ENCODE results near the gene NR2F6.
A peak's percentile ranks its signal among the peaks of the same experiment; 100 is the strongest.

Gene NR2F6

DNA sequence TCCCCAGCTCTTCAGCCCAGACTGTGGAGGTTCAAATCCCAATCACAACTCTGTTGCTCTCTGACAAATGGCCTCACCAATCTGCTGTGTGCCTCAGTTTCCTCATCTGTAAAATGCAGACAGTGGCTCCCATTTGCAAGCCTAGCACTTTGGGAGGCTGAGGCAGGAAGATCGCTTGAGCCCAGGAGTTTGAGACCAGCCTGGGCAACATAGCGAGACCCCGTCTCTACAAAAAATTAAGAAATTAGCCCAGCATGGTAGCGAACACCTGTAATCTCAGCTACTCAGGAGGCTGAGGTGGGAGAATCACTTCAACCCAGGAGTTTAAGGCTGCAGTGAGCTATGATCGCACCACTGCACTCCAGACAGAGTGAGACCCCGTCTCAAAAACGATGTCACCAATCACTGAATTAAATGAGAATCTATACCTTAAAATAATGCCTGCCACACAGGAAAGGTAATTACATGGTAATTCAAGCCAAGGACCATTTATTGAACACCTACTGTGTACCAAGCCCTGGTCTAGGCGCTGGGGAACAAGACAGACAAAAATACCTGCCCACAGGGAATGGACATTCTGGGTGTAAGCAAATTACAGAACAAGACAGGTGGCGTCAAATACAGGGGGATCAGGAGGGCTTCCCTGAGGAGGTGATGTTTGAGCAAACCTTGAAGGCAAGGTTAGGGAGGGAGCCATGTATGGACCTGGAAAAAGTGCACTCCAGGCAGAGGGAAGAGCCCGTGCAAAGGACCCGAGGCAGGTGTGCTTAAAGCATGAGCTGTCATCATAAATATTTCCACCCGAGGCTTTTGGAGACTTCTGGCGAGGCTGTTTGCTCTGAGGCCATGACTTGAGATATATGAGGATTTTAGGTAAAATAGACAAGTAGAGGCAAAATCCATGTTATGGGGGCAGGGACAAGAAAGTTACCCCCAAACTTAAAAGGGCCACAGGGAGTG lies 7.7 kb downstream of the NR2F6 start:
- no peak for DNase-seq

DNA sequence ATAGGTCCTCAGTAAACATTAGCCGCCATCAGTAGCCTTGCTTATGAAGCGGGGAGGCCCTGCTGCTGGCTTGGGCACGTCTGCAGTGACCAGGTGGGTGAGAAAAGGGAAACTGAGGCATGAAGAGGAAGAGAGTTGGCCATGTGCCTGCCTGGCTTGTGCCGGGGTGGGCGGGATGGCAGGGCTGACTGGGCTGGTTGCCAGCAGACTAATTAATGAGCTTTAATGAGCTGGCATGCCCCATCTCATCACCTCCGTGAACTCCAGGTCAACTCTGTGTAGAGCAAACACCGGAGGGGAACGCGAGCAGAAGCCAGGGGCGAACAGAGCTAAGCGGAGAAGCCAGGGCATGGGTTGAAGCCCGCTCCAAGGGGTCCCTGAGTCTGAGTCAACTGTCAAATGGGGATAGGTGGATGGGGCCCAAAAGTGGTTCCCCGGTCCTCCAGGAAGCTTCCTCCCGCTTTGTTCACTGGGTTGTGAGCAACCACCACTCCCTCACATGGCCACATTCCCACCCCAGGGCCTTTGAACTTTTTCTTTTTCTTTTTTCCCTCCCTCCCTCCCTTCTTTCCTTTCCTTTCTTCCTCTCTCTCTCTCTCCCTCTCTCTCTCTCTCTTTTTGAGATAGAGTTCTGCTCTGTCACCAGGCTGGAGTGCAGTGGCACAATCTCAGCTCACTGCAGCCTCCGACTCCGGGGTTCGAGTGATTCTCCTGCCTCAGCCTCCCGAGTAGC lies 8.7 kb downstream of the NR2F6 start:
- no peak for DNase-seq

DNA sequence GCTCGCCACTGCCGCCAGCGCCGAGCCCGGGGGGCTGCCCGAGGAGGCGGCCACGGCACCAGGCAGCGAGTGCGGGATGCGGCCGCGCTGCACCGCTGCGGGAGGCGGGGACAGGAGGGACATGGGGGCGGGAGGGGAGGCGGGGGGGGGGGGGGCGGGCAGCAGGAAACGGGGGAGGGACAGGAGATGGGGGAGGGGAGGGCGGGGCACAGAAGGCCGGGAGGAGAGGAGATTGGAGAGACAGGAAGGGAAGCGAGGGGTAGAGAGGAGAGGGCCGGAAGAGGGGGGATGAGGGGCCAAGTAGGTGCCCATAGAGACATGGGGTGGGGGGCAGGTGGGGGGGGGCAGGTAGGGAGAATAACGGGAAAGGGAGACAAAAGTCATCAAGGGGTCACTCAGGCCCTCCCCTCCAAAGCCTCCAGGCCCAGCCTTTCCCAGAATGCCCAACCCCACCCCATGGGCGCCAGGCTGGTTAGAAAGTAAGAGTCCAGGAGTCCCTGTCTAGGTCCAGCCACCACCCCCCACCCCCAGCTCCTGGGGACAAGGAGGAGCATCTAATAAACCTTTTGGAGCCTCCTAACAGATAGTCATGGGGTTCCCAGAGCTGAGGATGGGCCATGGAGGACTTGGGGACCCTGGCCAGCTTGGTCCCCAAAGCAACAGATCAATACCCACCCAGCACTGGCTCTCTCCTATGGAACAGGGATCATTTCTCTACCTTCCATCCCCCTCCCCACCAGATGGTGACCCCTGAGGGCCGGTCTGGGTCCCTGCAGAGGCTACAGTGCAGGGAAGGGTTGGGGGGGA lies 9.5 kb downstream of the NR2F6 start:
- DNase-seq, result peak; percentile 66

DNA sequence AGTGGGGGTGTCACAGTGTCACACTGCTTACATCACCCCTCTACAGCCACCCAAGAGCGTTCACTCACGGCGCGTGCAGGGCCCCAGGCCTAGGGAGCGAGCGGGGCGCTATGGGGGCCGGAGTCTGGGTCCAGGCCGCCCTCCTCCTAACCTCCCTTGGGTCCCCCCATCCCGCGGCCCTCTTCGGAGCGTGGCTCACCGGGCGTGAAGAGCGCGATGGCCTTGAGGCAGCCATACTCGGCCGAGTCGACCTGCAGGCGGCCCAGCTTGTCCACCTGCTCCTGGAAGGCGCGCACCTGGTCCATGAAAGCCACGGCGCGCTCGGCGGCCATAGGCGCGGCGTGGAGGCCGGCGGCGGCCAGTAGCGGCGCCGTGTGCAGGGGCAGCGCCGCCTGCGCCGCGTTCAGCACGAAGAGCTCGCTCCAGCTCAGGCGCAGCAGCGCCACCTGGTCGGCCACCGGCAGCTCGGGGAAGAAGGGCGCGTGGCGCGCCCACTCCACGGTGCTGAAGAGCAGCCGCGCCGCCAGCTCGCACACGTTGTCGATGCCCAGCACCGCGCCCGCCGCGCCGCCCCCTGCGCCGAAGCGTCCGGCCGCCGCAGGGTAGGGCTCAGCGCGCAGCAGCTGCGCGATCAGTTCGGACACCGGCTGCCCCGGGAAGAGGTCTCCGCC lies 10.3 kb downstream of the NR2F6 start:
- no peak for DNase-seq

DNA sequence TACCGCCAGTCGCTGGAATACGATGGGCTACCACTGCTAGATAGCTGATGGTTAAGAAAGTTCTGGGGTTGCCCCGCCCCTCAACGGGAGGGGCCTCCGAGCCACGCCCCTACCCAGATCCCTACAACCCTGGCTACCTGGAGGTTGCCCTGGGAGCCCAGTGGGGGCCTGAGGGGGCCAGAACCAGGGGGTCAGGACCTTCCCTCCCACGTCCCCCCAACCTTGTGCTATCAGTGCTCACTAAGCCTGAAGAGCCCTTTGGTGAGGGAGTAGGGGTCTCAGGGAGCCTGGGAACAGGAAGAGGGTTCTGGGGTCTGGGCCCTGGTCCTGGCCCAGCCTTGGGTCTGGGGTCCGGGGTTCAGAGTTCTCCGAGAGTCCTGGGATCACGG lies 10.8 kb downstream of the NR2F6 start:
- DNase-seq, result peak; percentile 68

DNA sequence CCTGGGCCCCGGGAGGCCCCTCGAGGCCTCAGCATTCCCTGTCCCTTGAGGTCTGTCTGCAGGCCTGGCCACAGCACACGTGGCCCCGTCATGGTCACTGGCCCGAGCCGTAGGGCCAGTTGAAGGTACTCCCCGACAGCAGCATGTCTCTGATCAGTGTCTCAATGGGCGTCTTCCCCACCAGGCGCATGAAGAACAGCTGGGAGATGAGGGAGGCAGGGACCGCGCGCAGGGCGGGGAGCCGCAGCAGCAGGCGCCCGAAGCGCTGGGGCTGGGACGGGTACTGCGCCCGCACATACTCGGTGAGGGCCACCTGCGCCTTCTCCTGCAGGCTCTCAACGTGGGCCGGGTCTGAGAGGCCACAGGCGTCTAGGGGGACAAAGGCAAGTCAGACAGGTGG lies 13.5 kb downstream of the NR2F6 start:
- DNase-seq, result no peak

DNA sequence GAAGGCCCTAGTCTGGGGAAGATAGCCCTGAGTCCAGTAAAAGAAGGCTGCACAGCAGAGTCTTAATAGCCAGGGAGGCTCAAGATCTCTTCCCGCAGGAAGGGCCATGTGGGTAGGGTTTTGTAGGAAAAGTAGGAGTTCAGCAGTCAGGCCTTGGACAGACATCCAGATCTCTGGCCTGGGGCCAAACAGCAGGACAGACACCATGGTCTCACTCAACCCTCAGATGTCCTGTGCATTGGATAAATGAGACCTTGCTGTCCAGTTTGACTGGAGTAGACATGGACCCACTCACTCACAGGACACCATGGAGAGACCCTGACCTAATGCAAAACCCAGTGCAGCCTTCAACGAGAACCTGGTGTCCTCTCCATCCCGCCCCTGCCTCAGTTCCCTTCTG lies 15.8 kb downstream of the NR2F6 start:
- DNase-seq, result no peak

DNA sequence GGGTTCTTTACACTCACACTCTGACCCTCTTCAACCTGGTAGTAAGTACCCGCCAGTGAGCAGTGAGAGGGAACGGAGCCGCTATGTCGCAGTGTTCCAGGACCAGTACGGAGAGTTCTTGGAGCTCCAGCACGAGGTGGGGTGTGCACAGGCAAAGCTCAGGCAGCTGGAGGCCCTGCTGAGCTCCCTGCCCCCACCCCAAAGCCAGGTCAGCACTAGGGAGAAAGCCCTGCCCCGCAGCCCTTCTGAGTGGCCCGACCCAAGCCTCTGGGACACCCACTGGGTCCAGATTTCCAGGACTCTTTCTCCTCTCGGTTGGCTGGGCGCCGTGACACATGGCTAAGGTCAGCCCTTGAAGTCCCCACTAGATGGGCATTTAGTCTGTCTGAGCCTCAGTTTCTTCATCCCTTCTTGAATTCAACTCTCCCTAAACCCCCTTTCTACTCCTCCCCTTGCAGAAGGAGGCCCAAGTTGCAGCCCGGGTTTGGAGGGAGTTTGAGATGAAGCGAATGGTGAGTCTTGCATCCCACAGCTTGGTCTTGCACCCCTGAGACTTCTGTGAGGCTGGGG lies 17.8 kb downstream of the NR2F6 start:
- no peak for DNase-seq

DNA sequence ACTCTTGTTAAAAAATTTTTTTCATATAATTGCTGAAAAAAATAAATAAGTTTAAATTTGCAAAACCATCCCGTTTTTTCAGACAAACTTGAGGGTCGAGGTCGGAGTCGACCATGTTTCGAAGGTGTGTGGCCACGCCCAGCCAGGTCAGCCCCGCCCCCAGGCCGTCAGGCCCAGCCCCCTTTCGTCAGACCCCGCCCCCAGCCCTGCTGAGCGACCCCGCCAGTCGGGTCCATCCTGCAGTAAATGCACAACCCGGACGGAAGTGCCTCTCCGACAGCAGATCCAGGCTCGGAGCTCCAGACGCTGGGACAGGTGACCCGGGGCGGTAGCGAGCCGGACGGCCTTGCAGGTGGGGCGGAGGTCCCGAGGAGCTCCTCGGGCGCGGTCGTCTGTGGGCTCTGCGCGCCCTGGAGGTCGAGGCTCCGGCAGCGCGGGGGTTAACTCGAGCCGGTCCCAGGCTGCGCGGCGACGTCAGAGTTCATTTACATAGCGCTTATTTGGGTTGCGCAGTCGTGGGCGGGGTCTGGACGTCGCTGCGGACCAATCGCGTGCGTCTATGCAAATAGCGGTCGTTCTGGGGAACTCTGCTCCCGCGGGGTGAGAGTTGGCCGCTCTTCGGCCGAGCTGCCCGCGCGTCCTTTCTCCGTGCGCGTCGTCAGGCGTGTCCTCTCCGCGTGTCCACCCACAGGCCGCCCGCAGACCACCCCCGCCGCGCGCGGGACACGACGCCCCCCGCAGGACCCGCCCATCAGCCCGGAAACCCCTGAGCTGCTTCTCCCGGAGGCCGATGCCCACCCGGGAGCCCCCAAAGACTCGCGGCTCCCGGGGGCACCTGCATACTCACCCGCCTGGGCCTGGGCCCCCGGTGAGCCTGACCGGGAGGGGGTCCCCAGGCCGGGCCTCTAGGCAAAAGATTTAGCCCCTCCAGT lies 19.5 kb downstream of the NR2F6 start, which contains the start of gene OCEL1:
OCEL1 (plus strand) TSS at position 225 of the 932 bp plus-strand sequence; CDS start at position 247, 22 bp downstream.
- DNase-seq, result peak; percentile 75

DNA sequence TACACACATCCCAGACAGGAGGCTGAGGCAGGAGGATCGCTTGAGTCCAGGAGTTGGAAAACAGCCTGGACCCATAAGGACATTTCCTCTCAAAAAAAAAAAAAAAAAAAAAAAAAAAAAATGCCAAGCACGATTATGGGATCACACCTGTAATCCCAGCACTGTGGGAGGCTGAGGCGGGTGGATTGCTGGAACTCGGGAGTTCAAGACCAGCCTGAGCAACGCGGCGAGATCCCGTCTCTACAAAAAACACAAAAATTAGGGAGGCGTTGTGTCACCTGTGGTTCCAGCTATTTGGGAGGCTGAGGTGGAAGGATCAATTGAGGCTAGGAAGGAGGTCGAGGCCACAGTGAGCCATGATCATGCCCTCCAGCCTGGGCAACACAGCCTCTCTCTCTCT lies 20.7 kb downstream of the NR2F6 start:
- DNase-seq, result no peak

DNA sequence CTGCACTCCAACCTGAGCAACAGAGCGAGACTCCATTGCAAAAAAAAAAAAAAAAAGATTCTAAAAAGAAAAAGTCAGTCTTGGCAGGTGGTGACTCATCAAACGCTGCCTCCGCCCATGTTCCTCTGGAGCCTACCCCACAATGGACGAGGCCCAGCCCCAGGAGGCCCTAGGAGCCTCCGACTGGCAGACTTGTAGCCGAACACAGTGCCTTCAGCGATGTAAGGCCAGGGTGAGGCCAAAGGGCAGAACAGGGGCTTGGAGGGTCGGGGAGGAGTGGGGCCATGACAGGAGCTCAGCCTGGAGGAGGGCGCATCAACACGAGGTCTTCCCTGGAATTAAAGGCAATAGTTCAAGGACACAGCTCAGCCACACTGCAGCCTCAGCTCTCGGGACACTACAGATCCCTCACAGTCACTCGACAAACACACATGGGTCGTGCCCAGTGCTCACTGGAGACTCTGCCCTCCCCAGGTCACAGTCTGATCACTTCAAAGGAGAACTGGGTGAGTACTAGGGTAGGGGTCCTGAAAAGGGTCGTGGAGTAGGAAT lies 25.4 kb downstream of the NR2F6 start:
- DNase-seq, result no peak

DNA sequence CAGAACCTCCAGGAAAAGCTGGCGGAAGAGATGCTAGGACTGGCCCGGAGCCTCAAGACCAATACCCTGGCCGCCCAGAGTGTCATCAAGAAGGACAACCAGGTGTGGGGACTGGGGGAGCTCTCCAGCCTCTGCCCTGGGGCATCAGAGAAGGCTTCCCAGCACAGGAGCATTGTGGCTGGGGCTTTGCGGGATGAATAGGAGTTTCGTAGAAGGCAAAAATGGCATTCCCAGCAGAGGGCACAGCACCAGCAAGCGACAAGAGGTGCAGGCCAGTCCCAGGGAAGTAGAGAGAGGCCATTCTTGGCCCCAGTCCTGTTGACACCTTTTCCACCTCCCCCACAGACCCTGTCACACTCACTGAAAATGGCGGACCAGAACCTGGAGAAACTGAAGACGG lies 26.4 kb downstream of the NR2F6 start:
- DNase-seq, result no peak

DNA sequence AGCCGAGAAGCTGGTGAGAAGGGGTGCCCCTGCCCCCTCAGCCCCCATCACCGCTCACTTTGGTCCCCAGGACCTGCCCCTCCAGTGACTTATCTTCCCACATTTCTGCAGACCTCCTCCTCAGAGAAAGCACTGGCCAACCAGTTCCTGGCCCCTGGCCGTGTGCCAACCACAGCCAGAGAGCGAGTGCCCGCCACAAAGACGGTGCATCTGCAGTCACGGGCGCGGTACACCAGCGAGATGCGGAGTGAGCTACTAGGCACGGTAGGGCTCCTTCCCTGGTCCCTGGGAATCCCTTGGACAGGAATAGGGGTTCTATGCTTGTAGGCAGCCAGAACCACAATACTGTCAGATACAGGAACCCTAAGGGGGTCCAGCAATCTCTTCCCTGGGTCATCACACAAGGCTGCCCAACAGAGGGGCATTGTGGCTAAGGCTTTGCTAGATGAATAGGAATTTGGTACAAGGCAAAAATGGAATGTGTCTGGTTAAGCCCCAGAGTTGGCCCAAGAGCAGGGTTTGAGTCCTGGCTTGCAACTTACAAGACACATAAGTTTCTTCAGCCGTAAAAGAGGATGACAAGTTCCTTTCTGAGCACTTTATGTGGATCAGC lies 29.6 kb downstream of the NR2F6 start:
- DNase-seq, result no peak

DNA sequence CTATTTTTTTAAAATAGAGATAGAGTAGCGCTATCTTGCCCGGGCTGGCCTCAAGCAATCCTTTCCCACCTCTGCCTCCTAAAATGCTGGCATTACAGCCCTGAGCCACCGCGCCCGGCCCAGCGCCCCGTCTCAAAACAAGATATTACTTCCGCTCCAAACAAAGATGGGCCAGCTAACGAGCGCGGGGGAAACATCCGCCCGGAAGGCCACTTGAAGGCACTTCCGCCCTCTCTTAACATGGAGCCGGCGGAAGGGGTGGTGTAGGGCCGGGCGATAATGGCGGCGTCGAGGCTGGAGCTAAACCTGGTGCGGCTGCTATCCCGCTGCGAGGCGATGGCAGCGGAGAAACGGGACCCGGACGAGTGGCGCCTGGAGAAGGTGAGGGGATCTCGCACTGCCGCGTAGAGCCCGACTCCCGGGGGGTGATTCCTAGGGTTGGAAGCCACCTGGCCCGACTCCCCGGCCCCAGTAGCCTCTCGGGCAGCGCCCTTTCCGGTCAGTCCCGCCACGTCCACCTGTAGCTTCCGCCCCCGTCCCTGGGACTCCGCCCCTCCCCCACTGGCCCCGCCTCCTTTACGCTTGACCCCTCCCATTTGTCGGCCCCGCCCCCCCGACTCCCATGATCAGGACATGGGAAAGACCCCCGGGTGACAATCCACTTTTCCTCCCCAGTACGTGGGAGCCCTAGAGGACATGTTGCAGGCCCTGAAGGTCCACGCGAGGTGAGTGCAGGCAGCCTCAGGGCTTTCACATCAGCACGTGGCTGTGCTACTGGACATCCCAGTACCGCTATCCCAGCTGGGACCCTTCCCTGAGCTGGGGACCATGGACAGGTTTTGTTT lies 30.4 kb downstream of the NR2F6 start, which contains the start of gene USE1:
USE1 (plus strand) TSS at position 231 of the 845 bp plus-strand sequence; CDS start at position 280, 49 bp downstream.
- DNase-seq, result peak; percentile 92

DNA sequence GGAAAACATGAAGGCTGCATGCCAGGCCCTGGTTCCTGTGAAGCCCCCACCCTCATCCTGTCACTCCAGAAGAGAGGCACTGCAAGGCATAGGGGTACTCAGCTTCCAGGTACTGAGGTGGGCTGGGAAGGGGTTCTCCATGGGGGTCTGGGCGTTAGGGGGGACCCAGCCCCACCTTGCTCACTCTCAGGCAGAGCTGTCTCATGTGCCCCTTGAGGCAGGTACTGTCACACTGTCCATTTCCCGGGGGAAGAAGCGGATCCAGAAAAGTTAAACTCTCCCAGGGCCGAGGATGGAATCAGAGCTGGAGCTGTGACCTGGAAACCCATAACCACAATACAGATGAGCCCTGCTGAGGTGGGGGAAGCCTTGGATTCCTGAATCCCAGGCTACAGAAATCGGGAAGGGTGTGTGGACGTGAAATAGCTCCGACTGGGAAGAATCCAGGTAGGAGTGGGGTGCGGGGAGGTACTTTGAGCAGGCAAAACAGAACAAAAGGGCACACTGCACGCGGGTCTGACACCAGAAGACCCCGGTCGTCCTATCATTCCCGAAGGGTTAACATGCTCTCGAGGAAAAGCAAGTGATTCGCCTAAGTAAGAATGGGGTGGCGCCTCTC lies 31.1 kb downstream of the NR2F6 start:
- DNase-seq, result no peak

DNA sequence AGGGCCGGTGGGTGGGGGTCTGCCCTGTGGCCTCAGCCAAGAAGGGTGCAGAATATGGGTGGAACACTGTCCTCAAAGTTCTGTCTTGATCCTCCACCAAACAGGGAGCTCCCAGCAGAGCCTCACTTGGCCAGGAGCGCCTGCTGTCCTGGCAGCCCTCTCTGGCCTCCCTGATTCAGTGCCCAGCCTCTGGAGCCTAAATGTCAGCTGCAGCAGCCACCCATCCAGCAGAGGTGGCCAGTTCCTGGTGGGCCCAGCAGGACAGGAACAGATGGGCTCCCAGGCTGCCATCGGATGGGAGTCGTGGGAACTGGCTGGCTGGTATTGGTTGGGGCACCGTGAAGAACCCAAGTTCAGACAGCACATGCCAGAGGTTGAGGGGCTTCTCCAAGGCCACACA lies 32.4 kb downstream of the NR2F6 start:
- DNase-seq, result no peak

DNA sequence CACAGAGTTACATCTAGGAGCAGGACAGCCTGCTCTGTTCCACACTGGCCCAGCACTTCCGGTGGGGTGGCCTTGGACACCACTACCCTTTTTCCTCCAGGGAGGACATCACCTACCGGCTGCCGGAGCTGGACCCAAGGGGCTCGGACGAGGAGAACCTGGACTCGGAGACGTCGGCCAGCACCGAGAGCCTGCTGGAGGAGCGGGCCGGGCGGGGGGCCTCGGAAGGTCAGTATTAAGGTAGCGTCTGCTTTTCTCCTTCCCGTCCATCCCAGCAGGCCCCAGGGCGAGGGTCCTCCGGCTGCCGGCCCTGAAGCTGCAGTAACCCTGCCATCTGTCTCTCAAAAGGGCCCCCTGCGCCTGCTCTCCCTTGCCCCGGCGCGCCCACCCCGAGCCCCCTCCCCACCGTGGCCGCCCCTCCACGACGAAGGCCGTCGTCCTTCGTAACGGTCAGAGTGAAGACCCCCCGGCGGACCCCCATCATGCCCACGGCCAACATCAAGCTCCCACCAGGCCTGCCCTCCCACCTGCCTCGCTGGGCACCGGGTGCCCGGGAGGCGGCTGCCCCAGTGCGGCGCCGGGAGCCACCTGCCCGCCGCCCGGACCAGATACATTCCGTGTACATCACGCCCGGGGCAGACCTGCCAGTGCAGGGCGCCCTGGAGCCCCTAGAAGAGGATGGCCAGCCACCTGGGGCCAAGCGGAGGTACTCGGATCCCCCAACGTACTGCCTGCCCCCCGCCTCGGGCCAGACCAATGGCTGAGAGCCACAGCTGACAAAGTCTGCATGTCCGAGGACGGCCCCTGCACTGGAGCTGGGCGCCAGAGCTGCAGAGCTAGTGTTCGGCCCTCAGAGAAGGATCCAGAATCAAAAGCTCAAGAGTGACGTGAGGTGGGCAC lies 33.9 kb downstream of the NR2F6 start:
- DNase-seq, result no peak

DNA sequence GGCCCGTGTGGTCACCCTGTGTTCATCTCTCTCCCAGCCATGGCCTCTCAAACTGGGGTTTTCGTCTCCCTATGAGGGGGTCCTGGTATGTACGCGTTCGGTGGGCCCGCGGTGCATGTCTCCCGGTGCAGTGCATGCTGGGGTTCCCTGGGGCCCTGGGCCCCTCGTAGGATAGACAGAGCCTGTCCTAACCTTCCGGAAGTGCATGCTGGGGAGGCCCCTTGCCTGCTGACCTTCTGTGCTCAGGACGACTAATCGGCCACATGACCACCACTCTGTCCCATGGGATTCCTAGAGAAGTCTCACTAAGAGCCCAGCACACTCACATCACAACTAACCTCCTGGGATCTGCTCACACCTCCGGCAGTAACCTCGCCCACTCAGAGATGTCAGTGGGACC lies 35.4 kb downstream of the NR2F6 start:
- no peak for DNase-seq

Measured in 8988T (cell line).